ENCODE data around the gene ZNF202. TPM values are rescaled to one million over a fixed set of nuclear protein-coding genes. Genes with fewer than 3 reads are reported as not detected.
"Not testable (repeated sequence)": the region's sequence is repeated elsewhere in the genome, so short reads cannot be mapped to it uniquely, and the experiment has no call there.

The ZNF202 gene
- total RNA-seq, 2 experiments from 2014 or later: 6.8 to 8.0 TPM

GRCh38 chr11:123754101-123754568 is 12.7 kb upstream of the ZNF202 start, which contains the start of gene OR6X1:
Gene OR6X1, minus strand, starts transcription at chr11:123754518. Its CDS starts 0 bp downstream, at chr11:123754518.
- ChIA-PET POLR2A (no interaction called here), CTCF (no interaction called here)
- H3K27me3 Mint-ChIP-seq: peaks cover 63% of the 10 kb centered on the region

GRCh38 chr11:123753110-123753509 is 11.7 kb upstream of the ZNF202 start:
- H3K36me3 ChIP-seq (ENCODE audit: insufficient read depth, low read length): no peaks in the 10 kb centered on the region
- Mint-ChIP-seq H3K27ac (no peak overlapping the region), H3K4me3 (no peak overlapping the region), H3K27me3 (peaks cover 65% of the 10 kb centered on the region), H3K9me3 (no peaks in the 10 kb centered on the region), H3K36me3 (ENCODE audit: low read depth) (no peaks in the 10 kb centered on the region), H3K4me1 (ENCODE audit: low read depth) (no peaks in the 10 kb centered on the region)
- DNase-seq (no peak), ATAC-seq (ENCODE audit: poor library complexity) (no peak)
- peaks cover 0 to 3% of the 10 kb centered on the region in 2 experiments for H3K27me3 ChIP-seq (ENCODE audit: control insufficient read depth in 1 of 2, insufficient read depth in 2 of 2, low read length in 2 of 2)
- H3K9me3 ChIP-seq (ENCODE audit: control insufficient read depth in 1 of 2, insufficient read depth in 1 of 2, low read length in 2 of 2): no peaks in the 10 kb centered on the region
- CTCF ChIA-PET: no interaction called here
- no peak overlapping the region for H3K4me3 ChIP-seq (ENCODE audit: low read length)
- POLR2A ChIA-PET: no interaction called here
- TF ChIP-seq CTCF (IDR thresholded peaks at IDR 0.05): no peak
- no peak overlapping the region for H3K27ac ChIP-seq (ENCODE audit: low read depth in 1 of 2, low read length in 2 of 2)
- no peaks in the 10 kb centered on the region for H3K4me1 ChIP-seq (ENCODE audit: insufficient read depth, low read length)
- intact Hi-C loops (cut with DNase I, micrococcal nuclease): no loop called here

More at GRCh38 chr11:123754101-123754568, 12.7 kb upstream of the ZNF202 start, which contains the start of gene OR6X1:
- Mint-ChIP-seq H3K4me1 (ENCODE audit: low read depth) (no peaks in the 10 kb centered on the region), H3K27ac (no peak within 1 kb of the TSS), H3K9me3 (no peaks in the 10 kb centered on the region), H3K4me3 (no peak within 1 kb of the TSS), H3K36me3 (ENCODE audit: low read depth) (no peaks in the 10 kb centered on the region)
- DNase-seq: no peak
- Histone ChIP-seq H3K36me3 (ENCODE audit: insufficient read depth, low read length) (no peaks in the 10 kb centered on the region), H3K27me3 (ENCODE audit: control insufficient read depth in 1 of 2, insufficient read depth in 2 of 2, low read length in 2 of 2) (peaks cover 0 to 3% of the 10 kb centered on the region in 2 experiments), H3K4me3 (ENCODE audit: low read length) (no peak within 1 kb of the TSS), H3K27ac (ENCODE audit: low read depth in 1 of 2, low read length in 2 of 2) (no peak within 1 kb of the TSS), H3K4me1 (ENCODE audit: insufficient read depth, low read length) (no peaks in the 10 kb centered on the region), H3K9me3 (ENCODE audit: control insufficient read depth in 1 of 2, insufficient read depth in 1 of 2, low read length in 2 of 2) (no peaks in the 10 kb centered on the region)
- TF ChIP-seq CTCF (IDR thresholded peaks at IDR 0.05): no peak
- intact Hi-C loops (cut with DNase I, micrococcal nuclease): no loop called here
- ATAC-seq (ENCODE audit: poor library complexity): no peak

GRCh38 chr11:123751781-123752180 is 10.3 kb upstream of the ZNF202 start:
- Mint-ChIP-seq H3K36me3 (ENCODE audit: low read depth) (no peaks in the 10 kb centered on the region), H3K4me3 (no peak overlapping the region)

GRCh38 chr11:123748349-123748748 is 6.9 kb upstream of the ZNF202 start:
- H3K27ac ChIP-seq (ENCODE audit: low read depth in 1 of 2, low read length in 2 of 2); H3K9me3 Mint-ChIP-seq; H3K4me3 ChIP-seq (ENCODE audit: low read length); DNase-seq; H3K27ac Mint-ChIP-seq; POLR2A ChIA-PET; H3K4me1 ChIP-seq (ENCODE audit: insufficient read depth, low read length); H3K27me3 ChIP-seq (ENCODE audit: control insufficient read depth in 1 of 2, insufficient read depth in 2 of 2, low read length in 2 of 2); ATAC-seq (ENCODE audit: poor library complexity); H3K4me3 Mint-ChIP-seq; H3K9me3 ChIP-seq (ENCODE audit: control insufficient read depth in 1 of 2, insufficient read depth in 1 of 2, low read length in 2 of 2); H3K4me1 Mint-ChIP-seq (ENCODE audit: low read depth); H3K36me3 ChIP-seq (ENCODE audit: insufficient read depth, low read length); H3K36me3 Mint-ChIP-seq (ENCODE audit: low read depth); CTCF ChIA-PET: not testable (repeated sequence)
- H3K27me3 Mint-ChIP-seq: peaks cover 63% of the 10 kb centered on the region
- intact Hi-C loops (cut with DNase I, micrococcal nuclease): loop anchor here in 1 of 2 experiments (10.0 kb wide), 4 partner anchors 314 to 1016 kb away; partner anchors contain the start of genes ESAM, GRAMD1B and VWA5A

More at GRCh38 chr11:123751781-123752180, 10.3 kb upstream of the ZNF202 start:
- DNase-seq (no peak), ATAC-seq (ENCODE audit: poor library complexity) (no peak)
- CTCF ChIA-PET: no interaction called here
- TF ChIP-seq CTCF (IDR thresholded peaks at IDR 0.05): no peak
- Histone ChIP-seq H3K4me1 (ENCODE audit: insufficient read depth, low read length) (no peaks in the 10 kb centered on the region), H3K27ac (ENCODE audit: low read depth in 1 of 2, low read length in 2 of 2) (no peak overlapping the region), H3K36me3 (ENCODE audit: insufficient read depth, low read length) (no peaks in the 10 kb centered on the region), H3K9me3 (ENCODE audit: control insufficient read depth in 1 of 2, insufficient read depth in 1 of 2, low read length in 2 of 2) (no peaks in the 10 kb centered on the region), H3K27me3 (ENCODE audit: control insufficient read depth in 1 of 2, insufficient read depth in 2 of 2, low read length in 2 of 2) (no peaks in the 10 kb centered on the region), H3K4me3 (ENCODE audit: low read length) (no peak overlapping the region)
- Mint-ChIP-seq H3K4me1 (ENCODE audit: low read depth) (no peaks in the 10 kb centered on the region), H3K9me3 (peaks cover 2% of the 10 kb centered on the region), H3K27ac (no peak overlapping the region), H3K27me3 (peaks cover 66% of the 10 kb centered on the region)
- intact Hi-C loops (cut with DNase I, micrococcal nuclease): no loop called here
- POLR2A ChIA-PET: no interaction called here

Data from CD4-positive, alpha-beta T cell (primary cell).